GM19463 (cell line): ENCODE measurements around the gene SPATA32.
"Not testable (repeated sequence)": the region's sequence is repeated elsewhere in the genome, so short reads cannot be mapped to it uniquely, and the experiment has no call there.

Source experiments
- ATAC-seq: cut with Tn5 transposase; IDR thresholded peaks from one replicate; pipeline ENCODE4 v1.9.1; 2021; ENCODE audit warnings: mild to moderate bottlenecking, moderate library complexity; ENCODE audit not compliant: unreplicated experiment

SPATA32 gene, protein sequence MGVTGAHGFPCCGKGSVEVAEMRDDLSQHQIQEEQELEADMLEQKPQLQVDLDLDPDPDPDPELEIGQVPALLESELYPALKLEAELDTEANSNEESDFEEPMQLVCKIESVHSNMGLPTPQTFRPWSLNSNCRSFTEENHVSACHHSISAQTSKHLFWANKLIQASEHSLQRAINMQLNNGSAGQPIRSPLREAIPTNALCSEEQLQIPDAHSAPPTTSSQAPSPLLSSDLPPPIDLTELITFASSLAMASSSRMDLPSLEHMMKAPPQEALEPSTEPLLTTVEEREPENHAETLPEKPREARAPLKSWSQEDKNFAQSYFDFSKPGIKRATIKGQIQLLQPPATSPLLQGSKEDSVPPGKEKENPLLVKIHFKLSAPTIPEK

DNA sequence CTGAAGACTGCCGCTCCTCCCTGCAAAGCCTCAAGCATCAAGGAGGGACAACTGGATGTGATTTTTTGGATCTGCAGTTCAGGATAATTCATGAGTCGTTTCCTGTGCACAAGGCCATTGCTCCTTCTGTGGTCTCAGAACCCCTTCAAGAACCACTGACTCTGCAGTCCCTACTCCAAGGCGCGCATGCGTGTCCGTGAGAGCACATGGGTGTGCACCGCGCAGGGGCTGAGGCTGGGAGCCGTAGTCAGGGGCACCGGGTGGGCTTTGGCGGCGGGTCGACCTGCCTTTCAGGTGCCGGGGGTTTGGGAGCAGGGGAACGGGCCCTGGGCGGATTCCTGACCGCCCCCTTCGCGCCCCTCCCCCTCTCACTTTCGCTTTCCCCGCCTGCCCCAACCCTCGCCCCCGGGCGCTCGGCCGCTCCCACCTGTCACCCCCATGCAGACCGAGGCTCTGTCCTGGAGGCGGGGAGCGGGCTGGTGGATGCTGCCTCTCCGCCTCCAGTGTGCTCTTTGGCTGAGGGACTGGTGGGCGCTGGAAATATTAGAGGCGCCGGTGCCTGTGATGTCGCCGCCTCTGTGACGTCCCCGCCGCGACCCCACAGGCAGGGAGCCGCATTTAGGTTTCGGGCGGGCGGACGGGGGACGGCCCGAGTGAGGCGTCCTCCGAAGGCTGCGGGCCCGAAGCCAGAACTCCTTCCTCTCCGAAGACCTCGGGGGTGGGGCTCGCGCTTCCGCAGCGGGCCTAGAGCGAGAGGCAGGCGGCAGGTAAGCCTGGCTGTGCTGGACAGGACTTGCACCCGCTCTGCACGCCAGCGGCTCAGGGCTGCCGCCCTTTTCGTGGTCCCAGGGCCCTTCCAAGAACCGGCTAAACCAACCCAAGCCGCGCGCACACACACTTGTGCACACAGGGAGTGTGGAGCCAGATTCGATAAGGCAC, at the start of gene SPATA32:
SPATA32 (minus strand) TSS at position 518 of the 939 bp plus-strand sequence; CDS start at position 440, 78 bp downstream.
- no peak for ATAC-seq

DNA sequence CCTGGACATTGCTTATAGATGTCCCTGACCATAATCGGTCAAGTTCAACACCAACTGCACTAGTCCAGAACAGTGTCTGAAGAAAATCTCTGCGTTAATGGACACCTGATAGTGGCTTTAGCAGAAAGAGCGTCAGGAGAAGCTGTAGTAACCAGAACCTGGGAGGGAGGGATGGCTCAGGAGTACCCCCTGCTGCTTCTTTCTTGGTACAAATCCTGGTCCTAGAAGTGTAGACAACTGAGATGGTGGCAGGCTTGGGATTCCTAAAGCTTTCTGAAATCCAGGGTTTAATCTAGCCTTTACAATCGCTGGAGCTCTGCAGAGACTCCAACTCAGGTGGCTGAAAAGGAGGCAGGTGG, 49.5 kb upstream of the SPATA32 start:
- ATAC-seq = no peak

DNA sequence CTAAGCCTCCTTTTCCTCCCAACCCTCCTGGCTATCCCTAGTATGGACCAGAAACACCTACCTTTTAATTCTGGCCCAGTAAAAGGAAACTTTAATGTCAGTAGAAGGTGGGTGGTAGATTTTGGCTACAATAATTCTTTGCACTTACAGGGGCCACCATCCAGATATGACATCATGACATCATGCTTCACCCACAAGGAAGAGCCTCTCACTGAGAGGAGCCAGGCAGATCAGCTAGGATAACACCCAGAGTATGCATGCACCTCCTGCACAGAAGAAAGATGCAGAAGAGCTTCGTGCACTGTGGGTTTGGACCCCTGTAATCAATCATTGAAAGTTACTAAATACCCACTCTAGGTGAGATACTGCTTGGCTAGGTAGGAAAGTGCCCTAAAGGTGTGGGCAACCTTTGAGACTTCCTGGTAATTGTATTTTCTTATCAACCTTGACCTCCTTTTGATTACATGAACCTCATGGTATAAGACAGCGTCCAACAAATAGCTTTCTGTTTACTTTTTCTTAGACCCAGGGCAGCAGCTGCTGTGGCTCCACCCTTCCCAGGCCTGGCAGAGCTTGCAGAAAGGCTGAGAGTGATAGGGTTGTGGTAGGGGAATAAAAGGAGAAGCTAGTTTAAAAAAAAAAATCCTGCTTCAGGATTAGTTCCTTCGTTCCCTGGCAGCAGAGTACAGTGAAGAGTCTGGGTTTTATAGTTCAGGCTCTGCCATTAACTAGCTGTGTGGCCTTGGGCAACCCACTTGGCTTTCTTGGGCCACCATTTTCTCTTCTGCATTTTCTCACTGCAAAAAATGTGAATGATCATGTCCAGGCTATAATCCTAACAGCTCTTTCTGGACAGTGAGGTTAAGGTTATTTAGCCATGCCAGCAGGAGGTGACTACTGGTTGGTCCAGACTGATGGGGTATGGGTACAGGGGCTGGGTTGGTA, 48.8 kb upstream of the SPATA32 start:
- no peak for ATAC-seq

DNA sequence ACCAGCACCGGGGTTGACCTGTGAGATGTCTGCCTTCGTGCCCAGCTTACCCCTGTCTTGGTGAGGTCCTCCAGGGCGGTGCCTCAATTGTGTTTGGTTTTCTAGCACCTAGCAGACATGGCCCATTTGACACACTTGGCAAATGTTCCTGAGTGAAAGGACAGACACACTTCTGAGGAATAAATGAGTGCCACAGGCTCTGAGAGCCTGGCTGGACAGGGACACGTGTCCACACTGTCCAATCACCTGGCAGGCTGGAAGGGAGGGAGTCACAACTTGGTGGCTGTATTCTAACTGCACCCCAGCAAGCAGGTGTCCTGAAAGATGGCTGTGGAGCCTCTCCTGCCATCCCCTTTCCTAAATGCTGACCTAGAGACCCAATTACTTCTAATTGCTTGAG, 47.5 kb upstream of the SPATA32 start:
- no peak for ATAC-seq

DNA sequence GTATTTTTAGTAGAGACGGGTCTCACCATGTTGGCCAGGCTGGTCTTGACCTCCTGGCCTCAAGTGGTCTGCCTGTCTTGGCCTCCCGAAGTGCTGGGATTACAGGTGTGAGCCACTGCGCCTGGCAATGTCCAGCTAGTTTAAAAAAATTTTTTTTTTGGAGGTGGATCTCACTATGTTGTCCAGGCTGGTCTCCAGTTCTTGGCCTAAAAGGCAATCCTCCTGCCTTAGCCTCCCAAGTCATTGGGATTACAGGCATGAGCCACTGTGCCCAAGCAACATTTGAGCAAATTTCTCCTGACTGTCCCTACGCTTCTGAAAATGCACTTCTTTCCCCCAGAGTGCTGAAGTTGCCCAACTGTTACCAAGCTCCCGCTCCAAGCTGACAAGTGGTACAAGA, 46.9 kb upstream of the SPATA32 start:
- ATAC-seq = no peak

DNA sequence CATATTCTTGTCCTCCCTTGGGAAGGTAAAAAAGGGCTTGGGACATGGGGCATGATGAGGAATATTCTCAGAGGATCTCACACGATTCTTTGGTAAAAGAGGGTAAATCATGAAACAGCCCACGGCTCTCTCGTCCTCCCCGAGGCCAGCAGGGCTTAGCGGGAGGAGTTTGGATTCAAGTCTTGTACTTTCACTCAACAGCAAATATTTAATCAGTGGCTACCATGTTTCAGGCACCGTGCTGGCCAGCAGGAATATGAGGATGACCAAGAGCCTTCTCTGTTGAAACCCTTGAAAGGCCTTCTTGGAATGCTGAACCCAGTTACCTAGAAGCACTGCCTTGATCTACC, 46.1 kb upstream of the SPATA32 start:
- ATAC-seq = no peak

DNA sequence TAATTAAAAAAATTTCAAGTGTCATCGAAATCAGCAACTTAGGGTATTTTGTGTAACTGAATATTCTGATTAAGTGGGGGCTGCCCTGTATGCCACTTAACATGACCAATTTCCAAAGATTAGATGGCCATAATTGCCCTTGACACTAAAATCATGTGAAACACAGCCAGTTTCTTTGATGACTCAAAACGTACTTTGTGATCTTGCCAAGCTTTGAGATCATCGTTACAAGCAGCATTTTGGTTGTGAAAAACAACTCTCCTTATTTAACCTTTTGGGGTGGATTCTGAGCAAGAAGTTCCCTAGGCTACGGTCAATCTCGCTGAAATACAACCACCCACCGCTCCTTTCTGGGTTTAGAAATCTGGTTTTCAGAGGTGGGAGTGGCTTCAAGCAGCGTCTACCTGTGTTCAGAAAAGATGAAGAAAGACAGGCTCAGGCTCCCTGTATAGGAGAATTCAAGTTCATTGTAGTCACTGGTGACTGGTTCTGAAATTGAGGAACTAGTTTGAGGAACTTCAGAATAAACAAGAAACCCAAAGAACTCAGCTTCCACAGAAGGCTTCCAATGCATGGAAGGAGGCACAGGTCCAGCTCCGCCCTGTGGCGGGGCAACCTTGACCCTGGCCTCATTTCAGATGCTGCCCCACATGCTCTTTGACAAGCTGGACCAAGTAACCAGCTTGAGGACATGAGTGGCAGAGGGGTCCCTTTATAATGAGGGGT, 45.6 kb upstream of the SPATA32 start:
- ATAC-seq = no peak

DNA sequence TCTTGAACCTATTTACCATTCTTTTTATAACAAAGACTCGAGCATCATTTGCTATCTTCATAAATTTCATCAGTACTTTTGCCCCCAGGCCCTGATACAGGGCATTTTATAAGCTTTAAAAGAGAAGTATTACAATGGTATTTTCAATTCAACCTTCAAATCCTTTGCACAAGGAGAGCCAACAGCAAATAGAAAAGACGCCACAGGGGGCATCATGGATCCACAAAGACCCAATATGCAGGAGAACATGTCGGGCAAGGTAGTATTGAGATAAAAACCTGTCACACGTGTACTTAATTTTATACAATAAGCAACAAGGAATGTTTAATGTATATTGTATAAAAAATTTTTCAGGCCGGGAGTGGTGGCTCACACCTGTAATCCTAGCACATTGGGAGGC, 44.7 kb upstream of the SPATA32 start:
- no peak for ATAC-seq

DNA sequence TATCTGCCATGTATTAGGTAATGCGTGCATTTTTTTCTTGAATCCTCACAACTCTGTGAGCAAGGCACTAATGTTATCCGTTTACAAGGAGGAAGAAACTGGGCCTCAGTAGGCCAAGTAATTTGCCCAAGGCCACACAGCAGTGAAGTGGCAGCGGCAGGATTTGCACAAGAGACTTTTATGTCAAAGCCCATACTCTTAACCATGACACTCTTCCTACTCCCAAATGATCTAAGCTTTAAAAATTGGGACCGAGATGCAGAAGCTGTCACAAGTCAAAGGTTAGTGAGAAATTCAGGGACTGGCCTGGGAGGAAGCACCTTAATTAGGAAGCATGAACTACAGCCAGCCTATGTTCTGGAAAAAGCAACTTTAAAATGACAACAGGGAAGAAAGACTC, 44.2 kb upstream of the SPATA32 start:
- ATAC-seq = no peak

DNA sequence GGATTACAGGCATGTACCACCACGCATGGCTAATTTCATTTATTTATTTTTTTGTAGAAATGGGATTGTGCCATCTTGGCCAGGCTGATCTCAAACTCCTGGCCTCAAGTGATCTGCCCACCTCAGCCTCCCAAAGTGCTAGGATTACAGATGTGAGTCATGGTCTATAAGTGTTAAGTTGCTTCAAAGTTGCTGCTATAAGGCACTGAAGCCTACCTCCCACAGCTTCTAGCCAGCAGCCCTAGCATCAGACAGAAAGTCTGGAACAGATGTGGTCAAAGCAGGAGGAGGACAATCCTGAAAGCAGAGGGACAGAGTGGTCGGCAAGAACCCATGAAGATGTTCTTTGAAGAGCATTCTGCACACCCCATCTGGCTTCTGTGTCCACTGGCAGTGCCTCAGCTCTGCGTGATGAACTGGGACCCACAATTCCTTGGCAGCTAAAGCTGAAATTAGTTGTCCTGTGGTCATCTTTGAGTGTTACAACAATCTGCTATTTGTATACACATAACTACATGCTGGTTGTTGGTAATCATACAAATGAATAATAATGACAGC, 43.7 kb upstream of the SPATA32 start:
- ATAC-seq = no peak

DNA sequence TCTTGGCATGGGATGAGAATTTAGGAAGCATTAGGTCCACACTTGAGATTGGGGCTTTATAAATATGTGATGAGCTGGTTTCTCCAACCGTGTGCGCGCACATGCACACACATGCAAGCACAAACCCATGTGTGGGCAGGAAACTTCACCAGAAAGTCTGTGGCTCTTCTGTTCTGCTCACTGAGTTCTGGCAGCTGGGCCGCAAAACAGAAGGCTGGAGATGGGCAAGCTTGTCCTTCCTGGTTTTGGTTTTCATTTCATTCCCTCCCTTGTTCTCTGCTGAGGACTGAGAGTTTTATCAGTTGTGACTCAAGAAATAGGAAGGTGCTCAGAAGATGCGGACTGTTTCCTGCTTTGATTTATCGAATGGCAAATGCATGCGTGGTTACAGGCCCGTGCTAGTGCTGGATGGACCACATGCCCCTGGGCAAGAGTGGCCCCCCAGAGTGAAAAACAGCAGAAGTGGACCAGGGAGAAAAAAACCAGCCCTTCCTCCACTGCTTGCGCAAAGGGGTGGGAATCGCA, 40.8 kb upstream of the SPATA32 start:
- ATAC-seq = peak; percentile 44

DNA sequence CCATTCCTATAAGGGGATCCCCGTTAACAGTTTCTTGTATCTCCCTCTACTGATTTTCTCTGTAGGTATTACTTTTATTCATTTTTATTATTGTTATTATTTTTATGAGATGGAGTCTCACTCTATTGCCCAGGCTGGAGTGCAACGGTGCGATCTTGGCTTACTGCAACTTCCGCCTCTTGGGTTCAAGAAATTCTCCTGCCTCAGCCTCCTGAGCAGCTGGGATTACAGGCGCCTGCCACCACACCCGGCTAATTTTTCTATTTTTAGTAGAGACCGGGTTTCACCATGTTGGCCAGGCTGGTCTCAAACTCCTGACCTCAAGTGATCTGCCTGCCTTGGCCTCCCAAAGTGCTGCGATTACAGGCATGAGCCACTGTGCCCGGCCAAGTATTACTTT, 40.3 kb upstream of the SPATA32 start:
- not testable (repeated sequence) for ATAC-seq

DNA sequence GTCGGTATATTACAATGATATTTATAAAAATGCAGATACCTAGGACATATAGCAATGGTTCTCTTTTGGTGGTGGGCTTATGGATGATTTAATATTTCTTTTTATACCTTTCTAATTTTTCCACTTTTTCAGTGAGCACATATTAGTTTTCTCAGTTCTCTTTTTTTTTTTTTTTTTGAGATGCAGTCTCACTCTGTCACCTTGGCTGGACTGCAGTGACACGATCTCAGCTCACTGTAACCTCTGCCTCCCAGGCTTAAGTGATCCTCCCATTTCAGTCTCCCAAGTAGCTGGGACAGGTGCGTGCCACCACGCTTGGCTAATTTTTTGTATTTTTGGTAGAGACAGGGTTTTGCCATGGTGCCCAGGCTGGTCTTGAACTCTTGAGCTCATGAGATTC, 39.8 kb upstream of the SPATA32 start:
- ATAC-seq = no peak

DNA sequence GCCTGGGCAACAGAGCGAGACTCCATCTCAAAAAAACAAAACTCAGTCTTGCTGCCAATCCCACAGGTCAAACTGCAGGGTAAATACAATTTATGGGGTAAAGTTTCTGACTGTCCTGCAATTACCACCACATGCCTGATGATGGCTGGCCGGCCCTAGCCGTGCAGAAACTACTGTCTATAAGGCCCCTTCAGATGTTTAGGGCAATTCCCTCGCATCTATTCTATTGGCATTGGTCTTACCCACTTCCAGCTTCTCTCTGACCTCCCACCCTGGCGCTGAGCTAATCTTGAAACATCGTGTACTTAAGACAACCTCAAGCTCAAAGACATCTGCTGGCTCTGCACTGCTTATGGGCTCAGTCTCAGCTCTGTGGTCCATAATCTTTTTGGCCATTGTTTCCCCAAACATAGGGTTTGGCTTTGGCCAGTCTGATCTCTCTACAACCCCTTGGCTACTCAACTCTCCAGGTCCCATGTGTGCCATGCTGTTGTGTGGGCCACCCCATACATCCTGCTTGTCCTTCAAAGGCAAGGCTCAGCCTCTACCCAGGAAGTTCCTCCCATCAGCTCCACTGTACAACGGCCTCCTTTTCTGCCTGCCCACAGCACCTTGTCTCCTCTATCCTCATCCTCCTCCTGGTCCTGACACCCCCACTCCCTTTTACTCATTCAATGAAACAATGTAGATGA, 38.3 kb upstream of the SPATA32 start:
- ATAC-seq = peak; percentile 15

DNA sequence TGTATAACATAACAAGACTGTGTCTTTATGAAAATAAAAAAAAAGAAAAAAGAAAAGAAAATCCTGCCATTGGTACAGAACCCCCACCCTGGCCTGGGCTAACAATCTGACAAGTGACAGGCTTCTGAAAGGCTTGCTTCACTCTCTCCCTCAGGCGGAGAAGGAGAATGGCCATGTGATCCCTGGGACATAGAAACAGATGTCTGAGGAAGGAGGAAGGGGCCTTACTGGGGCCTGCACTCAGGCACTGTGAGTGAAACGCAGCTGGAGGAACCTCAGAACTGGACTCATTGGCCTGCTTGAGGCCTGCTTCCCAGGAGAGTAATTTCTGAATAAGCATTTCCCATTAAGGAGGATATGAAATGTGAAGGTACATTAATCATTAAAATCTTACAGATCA, 37.5 kb upstream of the SPATA32 start:
- ATAC-seq = peak; percentile 27

DNA sequence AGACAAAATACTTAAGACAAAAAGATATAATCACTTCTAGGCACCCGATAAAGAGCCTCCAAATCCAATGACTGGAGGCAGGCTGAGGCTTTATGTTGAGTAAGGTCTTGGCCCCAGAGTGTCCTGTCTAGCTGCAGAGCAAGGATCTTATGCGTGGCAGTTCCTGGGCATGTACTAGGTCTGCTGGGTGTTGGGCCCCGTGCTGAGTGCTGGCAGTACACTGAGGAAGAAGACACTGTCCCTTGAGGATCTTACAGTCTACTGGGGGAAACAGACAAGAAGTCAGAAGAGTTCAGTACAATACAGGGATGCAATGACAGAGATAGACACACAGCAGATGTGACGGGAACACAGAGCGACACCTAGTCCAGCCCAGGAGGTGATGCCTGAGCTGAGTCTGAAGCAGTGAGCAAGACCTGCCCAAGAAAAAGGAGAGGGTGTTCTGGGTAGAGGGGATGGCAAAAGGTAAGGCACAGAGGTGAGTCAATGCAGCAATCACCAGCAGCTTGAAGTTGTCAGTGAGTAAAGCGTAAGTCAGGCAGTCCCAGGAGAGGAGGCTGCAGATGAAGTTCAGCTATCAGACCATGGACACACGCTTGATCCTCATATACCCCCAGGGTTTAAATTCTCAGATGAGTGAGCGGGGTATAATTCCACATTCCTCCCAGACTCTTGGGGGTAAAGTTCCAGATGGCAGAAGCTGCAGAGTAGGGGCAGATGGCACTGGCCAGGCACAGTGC, 36.8 kb upstream of the SPATA32 start:
- ATAC-seq = no peak

DNA sequence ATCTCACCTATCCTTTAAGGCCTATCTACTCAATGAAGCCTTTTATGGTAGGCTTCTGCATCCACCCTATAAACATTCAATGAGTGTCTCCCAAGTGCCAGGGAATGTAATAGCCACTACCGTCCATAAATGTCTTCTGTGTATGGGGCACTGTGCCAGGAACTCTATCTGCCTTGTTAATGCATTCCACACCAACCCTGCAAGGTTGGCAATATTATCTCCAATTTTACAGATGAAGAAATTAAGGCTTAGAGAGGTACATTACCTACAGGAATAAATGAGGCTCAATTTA, 34.9 kb upstream of the SPATA32 start:
- no peak for ATAC-seq

DNA sequence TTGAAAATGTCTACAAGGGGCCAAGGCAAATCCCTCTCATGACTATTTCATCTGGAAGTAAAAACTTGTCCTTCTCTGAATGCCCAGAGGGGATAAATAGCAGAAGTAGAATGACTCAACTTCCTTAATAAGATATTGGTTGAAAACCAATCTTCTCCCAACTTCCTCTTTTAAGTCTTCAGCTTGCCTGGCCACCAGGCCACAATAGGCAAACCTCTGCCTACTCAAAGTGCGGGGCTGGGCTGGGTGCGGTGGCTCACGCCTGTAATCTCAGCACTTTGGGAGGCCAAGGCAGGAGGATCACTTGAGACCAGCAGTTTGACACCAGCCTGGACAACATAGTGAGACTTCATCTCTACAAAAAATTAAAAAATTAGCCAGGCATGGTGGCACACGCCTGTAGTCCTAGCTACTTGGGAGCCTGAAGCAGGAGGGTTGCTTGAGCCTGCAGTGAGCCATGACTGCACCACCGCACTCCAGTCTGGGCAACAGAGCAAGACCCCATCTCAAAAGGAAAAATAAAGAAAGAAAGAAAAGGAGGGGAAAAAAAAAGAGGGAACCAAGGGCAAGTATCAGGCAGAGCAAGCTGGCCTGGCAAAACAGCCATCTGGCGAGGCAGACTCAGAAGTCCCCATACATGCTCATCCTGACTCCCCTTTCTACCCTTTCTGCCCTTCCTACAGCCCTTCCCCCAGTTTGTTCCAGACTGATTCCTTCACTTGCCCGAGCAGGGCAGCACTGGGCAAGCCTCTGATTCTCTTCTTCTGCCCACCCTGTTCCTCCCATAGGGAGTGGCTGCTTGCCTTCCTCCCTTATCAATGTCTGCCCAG, 34.3 kb upstream of the SPATA32 start:
- ATAC-seq = no peak
